ENCODE results near the gene EPM2A. TPM values are rescaled to one million over a fixed set of nuclear protein-coding genes. Genes with fewer than 3 reads are reported as not detected.
A peak's percentile ranks its signal among the peaks of the same experiment; 100 is the strongest.

The EPM2A gene
- total and polyA plus RNA-seq, 2 of the 4 experiments (the other 2 are of a cell fraction), result 2.1 to 4.5 TPM

GRCh38 chr6:145752638-145753037 lies 17.3 kb upstream of the EPM2A start:
- H3K18ac ChIP-seq (ENCODE audit: low read depth, low read length), result no peak overlapping the region
- in situ Hi-C loops (cut with MboI; ENCODE audit: low sequenced_read_pairs), result no loop called here
- no peaks in the 10 kb centered on the region for H3K9me1 ChIP-seq (ENCODE audit: insufficient read depth, low read length)
- peaks cover 2% of the 10 kb centered on the region; the same call in 1 of the 2 replicates for H3K9me3 ChIP-seq (ENCODE audit: control insufficient read depth, insufficient read depth, low read length)
- BruUV-seq (replicated peaks), result no TSS peak
- TF ChIP-seq RFX5 (IDR thresholded peaks at IDR 0.05; ENCODE audit: low read depth, low read length), result no peak
- TF ChIP-seq CHD1 (IDR thresholded peaks at IDR 0.05; ENCODE audit: low read depth, low read length), result no peak
- TF ChIP-seq POLR2A (IDR thresholded peaks at IDR 0.05; ENCODE audit: low read depth, low read length), result no peak
- 0 out of 2 replicates have a peak, but pooled peaks have one; percentile 11 for TF ChIP-seq CEBPB (IDR thresholded peaks at IDR 0.05; ENCODE audit: low read depth, low read length)
- H4K8ac ChIP-seq (ENCODE audit: low read depth in 2 of 2, low read length in 2 of 2), result no peak overlapping the region
- H2BK20ac ChIP-seq (ENCODE audit: low read depth, low read length), result no peak overlapping the region
- ATAC-seq (ENCODE audit: low read depth), result no peak
- H3K36me3 ChIP-seq (ENCODE audit: control insufficient read depth, insufficient read depth, low read length), result no peaks in the 10 kb centered on the region
- H3K4me2 ChIP-seq (ENCODE audit: low read depth, low read length), result no peak overlapping the region
- H3K27me3 ChIP-seq (ENCODE audit: control insufficient read depth, insufficient read depth, low read length), result no peaks in the 10 kb centered on the region
- H3K9ac ChIP-seq (ENCODE audit: low read depth, low read length), result no peak overlapping the region
- ChIA-PET CTCF (no interaction called here), POLR2A (ENCODE audit: unreplicated experiment) (no interaction called here)
- H2BK120ac ChIP-seq (ENCODE audit: low read depth, low read length), result no peak overlapping the region
- no peak overlapping the region for H2AFZ ChIP-seq (replicated peaks; ENCODE audit: low read length, poor library complexity)
- no peak overlapping the region for H4K5ac ChIP-seq (ENCODE audit: low read depth, low read length)
- no peak overlapping the region for H2AK5ac ChIP-seq (ENCODE audit: low read depth, low read length)
- H3K56ac ChIP-seq (ENCODE audit: extremely low read depth, insufficient read depth, low read length), result no peak overlapping the region
- no peak overlapping the region for H3K27ac ChIP-seq (ENCODE audit: insufficient read depth, low read length)
- no peak overlapping the region for H3K23ac ChIP-seq (ENCODE audit: low read depth, low read length)
- H2BK15ac ChIP-seq (ENCODE audit: low read depth, low read length), result no peak overlapping the region
- intact Hi-C loops (cut with micrococcal nuclease), result no loop called here
- H3K4me1 ChIP-seq (ENCODE audit: control insufficient read depth, insufficient read depth, low read length), result peaks cover 3% of the 10 kb centered on the region; the same call in 1 of the 2 replicates
- WGBS, 2 experiments (ENCODE audit: extremely low coverage in 2 of 2, insufficient read length in 1 of 2), result no CpG with 5 or more reads among the region's 2 CpGs
- H4K20me1 ChIP-seq (ENCODE audit: insufficient read depth, low read length), result no peaks in the 10 kb centered on the region
- no peak overlapping the region for H3K4me3 ChIP-seq (ENCODE audit: insufficient read depth, low read depth, low read length)
- H2BK5ac ChIP-seq (ENCODE audit: low read depth, low read length, poor library complexity, severe bottlenecking), result no peak overlapping the region
- H3K14ac ChIP-seq (replicated peaks; ENCODE audit: low read depth, low read length), result no peak overlapping the region
- no peak for DNase-seq
- no peaks in the 10 kb centered on the region for H3K79me1 ChIP-seq (ENCODE audit: low read depth in 1 of 2, low read length in 2 of 2)
- H3K4ac ChIP-seq (ENCODE audit: low read depth, low read length), result no peak overlapping the region
- H4K91ac ChIP-seq (ENCODE audit: insufficient read depth, low read depth, low read length), result no peak overlapping the region
- no peak overlapping the region for H2AK9ac ChIP-seq (replicated peaks; ENCODE audit: low read depth, low read length, poor library complexity)
- dilution Hi-C loops (cut with HindIII; ENCODE audit: low sequenced_read_pairs, unreplicated experiment), result no loop called here
